Retinal pigment epithelial cell (primary cell): ENCODE results near the gene TAF8.

ENCODE experiments used
- DNase-seq: peaks from one replicate; pipeline ENCODE4 v3.0.0-alpha.2; 2010; ENCODE audit warnings: low read depth
- H3K4me3 ChIP-seq: 2 replicates; pipeline ENCODE4 v1.5.1; 2011; ENCODE audit warnings: mild to moderate bottlenecking, low read length, control low read depth, moderate library complexity
- TF ChIP-seq, protein P1 (sequence below): conservative IDR thresholded peaks from 2 replicates; pipeline ENCODE4 v1.5.1; 2011; ENCODE audit warnings: low read depth, low read length, control low read depth, inconsistent platforms

Gene TAF8

DNA sequence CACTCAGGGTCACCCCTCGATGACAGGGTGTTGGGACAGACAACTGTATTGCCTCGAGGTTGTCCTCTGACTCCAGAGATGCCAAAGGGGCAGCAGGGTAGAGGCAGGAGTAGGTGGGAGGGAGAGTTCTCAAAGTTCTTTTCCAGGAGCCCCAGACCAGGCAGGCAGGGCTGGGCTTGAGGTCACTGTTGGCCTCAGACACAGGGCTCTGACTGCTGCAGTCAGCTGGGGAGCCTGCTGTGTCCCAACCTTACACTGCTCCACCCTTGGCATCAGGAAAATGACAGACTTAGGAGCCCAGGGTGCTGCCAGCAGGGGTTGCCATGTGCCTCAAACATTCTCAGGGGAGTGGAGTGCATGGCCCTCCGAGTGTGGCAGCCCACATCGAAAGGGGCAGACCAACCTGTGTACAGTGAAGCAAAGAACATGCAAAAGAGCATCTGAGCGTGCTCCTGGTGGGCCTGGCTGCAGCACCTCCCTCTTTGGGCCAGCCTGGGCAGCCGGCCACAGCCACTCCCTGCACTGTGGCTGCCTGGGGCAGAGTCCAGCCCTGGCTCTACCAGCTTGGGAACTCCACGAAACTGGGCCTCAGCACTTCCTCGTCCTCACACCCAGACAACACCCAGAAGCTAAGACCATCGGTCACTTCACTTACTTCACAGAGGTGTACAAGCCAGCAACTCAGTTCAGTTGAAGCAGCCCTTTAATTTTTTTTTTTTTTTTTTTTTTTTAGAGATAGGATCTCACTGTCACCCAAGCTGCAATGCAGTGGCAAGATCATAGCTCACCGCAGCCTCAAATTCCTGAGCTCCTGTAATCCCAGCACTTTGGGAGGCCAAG, 68.1 kb downstream of the TAF8 start:
- no peak for DNase-seq
- H3K4me3 ChIP-seq, result no peak overlapping the region
- TF ChIP-seq, protein P1, sequence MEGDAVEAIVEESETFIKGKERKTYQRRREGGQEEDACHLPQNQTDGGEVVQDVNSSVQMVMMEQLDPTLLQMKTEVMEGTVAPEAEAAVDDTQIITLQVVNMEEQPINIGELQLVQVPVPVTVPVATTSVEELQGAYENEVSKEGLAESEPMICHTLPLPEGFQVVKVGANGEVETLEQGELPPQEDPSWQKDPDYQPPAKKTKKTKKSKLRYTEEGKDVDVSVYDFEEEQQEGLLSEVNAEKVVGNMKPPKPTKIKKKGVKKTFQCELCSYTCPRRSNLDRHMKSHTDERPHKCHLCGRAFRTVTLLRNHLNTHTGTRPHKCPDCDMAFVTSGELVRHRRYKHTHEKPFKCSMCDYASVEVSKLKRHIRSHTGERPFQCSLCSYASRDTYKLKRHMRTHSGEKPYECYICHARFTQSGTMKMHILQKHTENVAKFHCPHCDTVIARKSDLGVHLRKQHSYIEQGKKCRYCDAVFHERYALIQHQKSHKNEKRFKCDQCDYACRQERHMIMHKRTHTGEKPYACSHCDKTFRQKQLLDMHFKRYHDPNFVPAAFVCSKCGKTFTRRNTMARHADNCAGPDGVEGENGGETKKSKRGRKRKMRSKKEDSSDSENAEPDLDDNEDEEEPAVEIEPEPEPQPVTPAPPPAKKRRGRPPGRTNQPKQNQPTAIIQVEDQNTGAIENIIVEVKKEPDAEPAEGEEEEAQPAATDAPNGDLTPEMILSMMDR, result no peak

GRCh38 chr6:42120895-42121865, 70.9 kb downstream of the TAF8 start:
- TF ChIP-seq, protein P1, result no peak
- DNase-seq, result no peak
- H3K4me3 ChIP-seq, result no peak overlapping the region

GRCh38 chr6:42123379-42124103, 73.2 kb downstream of the TAF8 start:
- TF ChIP-seq, protein P1, result no peak
- H3K4me3 ChIP-seq, result no peak overlapping the region
- DNase-seq, result no peak

- TF ChIP-seq, protein P1, result no peak
- H3K4me3 ChIP-seq, result no peak overlapping the region
These were observed 74.0 kb downstream of the TAF8 start for GRCh38 chr6:42124223-42124836.

GRCh38 chr6:42125231-42125630, 74.9 kb downstream of the TAF8 start:
- TF ChIP-seq, protein P1, result no peak
- H3K4me3 ChIP-seq, result no peak overlapping the region
- no peak for DNase-seq

More at GRCh38 chr6:42124223-42124836, 74.0 kb downstream of the TAF8 start:
- DNase-seq, result no peak

GRCh38 chr6:42125663-42126062, 75.3 kb downstream of the TAF8 start:
- no peak for DNase-seq
- no peak overlapping the region for H3K4me3 ChIP-seq
- TF ChIP-seq, protein P1, result no peak
